GM19025 (cell line): ENCODE data around the gene GLRA3.
A peak's percentile ranks its signal among the peaks of the same experiment; 100 is the strongest.
"Not testable (repeated sequence)": the region's sequence is repeated elsewhere in the genome, so short reads cannot be mapped to it uniquely, and the experiment has no call there.

Experiments used
- ATAC-seq: cut with Tn5 transposase; IDR thresholded peaks from one replicate; pipeline ENCODE4 v1.9.1; 2021; ENCODE audit warnings: mild to moderate bottlenecking, low read depth, moderate library complexity; ENCODE audit not compliant: unreplicated experiment

Gene GLRA3

DNA sequence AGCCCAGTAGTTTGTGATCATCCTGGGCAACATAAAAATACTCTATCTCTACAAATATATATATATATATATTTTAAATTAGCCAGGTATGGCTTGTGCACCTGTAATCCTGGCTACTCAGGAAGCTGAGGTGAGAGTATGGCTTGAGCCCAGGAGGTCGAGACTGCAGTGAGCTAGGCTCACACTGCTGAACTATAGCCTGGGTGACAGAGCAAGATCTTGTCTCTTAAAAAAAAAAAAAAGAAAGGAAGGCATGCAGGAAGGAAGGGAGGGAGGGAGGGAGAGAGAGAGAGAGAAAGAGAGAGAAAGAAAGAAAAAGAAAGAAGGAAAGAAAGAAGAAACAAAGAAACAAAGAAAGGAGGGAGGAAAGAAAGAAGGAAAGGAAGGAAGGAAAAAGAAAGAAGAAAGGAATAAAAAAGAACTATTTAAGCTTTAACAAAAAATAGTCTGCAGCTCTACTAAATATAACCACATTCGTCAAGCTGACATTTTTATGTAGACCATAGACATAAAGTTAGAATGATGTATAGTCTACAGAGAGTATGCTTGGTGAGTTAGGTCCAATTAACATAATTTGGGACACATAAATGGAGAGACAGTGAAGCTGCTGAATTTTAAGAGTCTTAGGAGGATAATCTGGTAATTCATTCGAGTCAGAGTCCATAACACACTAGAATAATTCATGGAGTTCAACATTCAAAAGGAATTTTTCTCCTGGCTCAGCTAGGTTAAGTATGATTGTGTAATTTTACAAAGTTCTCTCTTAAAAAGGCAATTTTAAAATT, 111.9 kb downstream of the GLRA3 start:
- no peak for ATAC-seq

DNA sequence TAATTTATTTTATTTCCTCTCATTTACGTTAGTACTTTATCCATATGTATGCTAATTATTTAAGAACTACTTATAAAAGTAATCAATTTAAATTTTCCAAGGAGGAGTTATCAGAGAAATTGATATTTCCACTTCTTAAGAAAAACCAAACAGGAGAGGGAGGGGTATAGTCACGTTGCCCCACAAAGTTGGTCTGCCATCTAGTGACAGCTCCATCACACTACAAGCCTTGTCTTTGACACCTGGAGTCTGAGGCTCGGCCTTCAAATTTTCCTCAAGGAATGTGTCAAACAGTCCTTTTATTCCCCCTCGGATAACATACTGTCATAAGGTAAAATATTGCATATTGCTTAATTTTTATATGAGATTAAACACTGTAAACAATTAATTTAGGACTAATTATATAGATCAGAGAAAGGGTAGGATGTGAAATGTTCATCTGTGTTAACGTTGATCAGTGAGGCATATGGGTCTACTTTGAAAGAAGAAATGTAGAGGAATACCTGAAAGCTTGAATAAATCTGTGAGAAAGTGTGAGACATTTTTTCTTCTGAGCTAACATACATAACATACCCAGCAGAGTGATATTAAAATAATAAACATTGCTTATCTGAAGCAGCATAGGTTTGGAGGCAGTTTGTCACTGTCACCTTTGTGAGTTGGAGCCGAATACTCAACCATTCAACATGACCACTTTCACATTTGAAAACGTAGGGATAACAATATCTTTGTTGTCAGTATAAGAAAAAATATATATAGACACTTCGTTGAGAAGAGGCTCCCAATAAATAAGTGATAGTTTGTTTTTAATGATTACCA, 114.4 kb downstream of the GLRA3 start:
- peak; percentile 85 for ATAC-seq

DNA sequence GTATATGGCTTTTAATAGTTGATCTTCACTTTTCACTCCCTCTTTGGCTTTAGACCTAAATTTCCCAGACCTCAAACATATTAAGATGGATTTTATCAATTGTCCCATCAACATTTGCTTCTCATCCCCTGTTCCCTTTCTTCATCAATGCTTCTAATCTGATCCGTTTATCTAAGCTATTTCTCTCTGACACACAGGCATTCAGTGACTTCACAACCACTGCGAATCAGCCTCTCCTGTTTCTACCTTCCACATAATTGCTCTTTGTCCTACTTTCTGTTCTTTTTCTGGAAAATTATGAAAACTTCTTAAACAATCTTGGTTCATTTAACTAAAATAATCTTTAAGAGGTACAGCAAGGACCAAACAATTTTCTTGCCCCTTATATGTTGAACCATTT, 115.2 kb downstream of the GLRA3 start:
- no peak for ATAC-seq

DNA sequence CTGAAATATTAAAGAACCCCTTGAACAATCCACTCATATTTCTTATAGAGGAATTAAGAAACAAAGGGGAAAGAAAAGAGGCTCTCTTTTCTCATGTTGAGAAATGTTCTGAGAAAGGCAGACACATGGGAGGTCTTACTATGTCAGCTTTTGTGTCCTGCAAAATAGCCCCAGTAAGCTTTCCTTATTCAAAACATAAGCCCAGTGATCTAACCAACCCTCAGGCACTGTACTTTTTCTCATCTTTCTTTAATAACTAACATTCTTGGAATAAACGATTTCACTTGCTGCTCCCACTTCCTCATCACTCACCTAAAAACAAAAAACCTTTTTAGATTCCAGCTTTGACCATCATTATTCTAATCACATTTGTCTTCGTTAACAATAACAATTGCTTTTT, 115.9 kb downstream of the GLRA3 start:
- ATAC-seq, result no peak

DNA sequence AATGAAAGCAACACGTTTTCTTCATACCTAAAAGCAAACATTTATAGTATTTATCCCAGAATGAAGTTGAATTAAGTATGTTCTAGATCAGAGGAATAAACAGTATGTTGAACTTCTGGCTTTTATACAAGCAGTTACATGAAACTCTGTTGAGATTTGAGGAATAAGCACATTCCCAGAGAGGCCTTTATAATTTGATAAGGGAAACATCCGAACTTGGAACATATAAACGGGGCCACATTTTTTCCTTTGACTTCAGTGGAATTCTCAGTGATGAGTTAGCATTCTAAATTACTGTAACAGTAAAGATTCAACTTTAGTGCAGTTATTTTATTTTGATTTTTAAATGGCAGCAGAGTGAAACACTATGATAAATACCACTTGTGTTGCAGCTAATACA, 119.5 kb downstream of the GLRA3 start:
- ATAC-seq, result no peak

DNA sequence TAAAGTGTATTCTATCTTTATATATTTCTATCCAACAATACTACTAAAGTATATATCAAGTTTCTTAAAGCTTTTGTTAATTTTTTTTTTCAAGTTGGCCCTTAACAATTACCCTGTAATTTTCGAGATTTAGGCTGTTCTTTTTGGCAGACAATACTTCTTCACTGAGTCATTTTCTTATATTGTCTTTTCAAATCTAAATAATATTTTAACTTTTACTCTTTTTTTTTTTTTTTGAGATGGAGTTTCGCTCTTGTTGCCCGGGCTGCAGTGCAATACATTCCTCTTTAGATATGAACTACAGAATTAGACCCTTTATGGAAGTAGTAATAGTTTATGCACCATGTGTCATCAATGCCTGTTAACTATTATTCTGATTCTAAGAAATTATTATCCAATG, 120.7 kb downstream of the GLRA3 start:
- ATAC-seq, result no peak

DNA sequence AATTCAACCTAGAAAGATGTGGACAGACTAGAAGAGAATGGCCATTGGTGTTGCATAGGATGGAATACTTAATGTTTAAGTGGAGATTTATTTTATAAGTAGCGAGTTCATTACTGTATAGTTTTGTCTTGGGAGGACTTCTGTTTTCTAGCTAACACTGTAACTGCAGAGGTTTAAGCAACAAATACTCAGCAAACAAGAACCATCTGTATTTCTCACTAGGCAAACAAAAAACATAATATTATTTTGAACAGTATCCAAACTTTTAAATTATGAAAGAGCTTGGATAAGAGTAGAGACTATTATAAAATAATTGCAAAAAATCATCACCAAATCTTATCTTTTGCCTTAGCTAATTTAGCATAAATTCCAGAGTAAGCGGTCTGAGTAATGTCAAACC, 121.1 kb downstream of the GLRA3 start:
- ATAC-seq, result no peak

DNA sequence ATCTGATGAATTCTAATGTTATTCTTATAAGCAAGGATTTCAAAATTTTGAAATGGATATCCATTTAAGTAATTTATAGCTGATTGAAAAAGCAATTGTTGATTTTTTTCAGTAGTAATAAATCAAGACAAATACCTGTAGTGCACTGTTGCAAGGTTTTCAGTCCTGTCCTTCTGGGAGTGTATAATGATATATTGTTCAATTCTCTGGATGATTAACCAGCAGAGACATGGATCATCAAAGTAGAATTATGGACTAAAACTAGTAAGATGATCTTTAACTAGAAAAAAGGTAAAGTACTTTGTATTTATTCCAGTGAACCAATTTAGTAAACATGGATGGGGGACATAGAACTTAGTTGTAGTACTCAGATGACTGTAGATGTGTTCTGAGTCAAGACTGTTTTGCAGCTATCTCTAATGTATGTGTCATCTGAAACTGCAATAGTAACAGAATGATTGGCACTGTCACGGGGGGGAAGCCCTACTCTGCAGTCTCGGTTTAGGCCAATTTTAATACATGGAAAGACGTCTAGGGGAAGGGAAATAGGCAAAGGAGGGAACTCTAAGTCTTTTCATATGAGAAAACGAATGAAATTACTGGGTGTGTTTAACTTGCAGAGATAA, 121.9 kb downstream of the GLRA3 start:
- ATAC-seq, result peak; percentile 94

DNA sequence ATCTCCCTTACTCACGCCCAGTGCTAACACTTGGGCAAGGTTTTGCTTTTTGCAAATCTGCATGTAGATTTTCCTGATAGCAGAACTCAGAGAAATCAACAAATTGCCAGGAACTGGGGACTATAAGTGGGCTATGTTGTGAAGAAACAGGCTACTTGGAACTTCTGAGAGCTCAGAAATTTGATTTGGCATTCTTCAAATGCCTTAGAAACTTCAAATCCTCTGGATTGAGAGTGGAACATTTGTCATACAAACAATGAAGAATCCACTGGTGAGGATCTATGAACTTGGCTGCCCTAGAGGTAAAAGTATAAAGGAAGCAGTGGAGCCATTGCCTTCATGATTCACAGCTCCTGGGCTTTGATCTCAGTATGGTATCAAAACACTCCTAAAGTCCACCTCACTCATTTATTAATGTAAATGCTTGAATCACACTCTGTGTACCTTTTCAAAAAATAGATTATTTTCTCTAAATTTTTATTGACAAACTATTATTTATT, 126.0 kb downstream of the GLRA3 start:
- no peak for ATAC-seq

DNA sequence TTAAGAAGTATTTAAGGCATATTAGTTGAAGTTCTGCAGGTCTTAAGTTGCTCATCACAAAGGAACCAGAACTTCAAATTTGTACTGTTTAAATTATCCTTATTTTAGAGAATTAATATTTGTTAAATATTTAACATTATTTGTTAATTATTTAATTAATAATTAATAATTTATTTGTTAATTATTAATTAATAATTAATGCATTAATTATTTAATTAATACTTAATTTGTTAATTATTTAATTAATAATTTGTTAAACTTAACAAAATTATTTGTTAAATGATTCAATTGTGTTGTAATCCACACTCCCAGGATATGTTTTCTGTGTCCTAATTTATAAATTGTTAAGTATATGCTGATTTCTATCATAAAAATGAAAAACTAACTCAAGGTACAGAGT, 129.4 kb downstream of the GLRA3 start:
- no peak for ATAC-seq

DNA sequence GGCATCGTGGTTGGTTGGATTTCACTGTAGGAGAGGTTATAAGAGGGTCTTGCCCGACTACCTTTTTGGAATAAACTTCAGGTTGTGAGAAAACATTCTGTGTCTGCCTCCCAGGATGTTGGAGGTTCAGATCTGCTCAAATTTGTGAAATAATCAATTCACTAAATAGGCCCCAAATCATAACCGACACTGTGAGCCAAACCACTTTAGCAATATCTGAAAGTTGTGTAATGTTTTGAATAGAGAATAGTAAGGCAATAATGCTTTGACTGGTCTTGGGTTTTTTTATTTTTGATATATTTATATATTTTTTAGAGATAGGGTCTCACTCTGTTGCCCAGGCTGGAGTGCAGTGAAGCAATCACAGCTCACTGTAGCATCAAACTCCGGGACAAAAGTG, 131.2 kb downstream of the GLRA3 start:
- ATAC-seq, result no peak

DNA sequence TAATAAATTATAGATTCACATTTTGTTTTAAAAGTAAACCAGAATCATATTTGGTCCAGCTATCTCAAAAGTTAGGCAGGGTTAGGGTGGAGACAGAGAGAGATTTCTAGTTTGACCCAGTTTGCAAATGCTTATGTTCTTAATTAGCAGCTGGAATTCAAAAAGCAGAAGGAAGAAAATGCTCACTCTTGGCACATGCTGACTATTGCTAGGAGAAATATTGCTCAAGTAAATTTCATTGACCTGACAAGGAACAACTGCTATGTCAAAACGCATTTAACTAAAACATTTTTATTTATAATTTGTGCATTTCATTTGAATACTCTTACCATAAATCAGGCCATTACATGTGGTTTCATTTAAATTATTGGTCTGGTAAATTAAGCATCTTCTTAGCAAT, 131.8 kb downstream of the GLRA3 start:
- ATAC-seq, result no peak

DNA sequence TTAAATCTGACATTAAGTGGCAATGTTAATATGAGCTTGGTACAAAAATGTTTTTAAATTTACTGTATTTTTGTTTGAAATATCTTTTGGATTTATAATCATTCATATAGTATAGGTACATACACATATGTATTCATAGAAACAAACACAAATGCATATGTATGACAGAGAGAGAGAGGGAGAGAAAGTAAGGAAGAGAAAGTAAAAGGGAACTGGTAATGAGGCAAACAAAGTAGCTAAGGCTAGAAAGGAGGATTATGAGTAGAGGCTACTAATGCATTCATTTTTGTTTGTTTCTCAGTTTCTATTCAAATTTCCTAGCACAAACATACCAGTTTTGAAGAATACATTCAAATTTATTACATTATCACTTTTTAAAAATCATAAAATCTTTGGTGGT, 132.4 kb downstream of the GLRA3 start:
- ATAC-seq, result no peak

DNA sequence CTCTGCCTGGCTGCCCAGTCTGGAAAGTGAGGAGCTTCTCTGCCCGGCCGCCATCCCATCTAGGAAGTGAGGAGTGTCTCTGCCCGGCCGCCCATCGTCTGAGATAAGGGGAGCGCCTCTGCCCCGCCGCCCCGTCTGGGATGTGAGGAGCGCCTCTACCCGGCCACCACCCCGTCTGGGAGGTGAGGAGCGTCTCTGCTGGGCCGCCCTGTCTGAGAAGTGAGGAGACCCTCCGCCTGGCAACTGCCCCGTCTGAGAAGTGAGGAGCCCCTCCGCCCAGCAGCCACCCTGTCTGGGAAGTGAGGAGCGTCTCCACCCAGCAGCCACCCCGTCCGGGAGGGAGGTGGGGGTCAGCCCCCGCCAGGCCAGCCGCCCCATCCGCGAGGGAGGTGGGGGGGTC, 137.2 kb downstream of the GLRA3 start:
- not testable (repeated sequence) for ATAC-seq

DNA sequence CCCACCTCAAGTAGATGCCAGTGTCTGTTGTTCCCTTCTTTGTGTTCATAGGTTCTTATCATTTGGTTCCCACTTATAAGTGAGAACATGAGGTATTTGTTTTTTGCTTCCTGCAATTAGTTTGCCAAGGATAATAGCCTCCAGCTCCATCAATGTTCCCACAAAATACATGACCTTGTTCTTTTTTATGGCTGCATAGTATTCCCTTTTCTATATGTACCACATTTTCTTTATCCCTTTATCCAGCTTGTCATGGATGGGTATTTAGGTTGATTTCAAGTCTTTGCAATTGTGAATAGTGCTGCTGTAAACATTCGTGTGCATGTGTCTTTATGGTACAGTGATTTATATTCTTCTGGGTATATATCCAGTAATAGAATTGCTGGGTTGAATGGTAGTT, 138.4 kb downstream of the GLRA3 start:
- ATAC-seq, result no peak

DNA sequence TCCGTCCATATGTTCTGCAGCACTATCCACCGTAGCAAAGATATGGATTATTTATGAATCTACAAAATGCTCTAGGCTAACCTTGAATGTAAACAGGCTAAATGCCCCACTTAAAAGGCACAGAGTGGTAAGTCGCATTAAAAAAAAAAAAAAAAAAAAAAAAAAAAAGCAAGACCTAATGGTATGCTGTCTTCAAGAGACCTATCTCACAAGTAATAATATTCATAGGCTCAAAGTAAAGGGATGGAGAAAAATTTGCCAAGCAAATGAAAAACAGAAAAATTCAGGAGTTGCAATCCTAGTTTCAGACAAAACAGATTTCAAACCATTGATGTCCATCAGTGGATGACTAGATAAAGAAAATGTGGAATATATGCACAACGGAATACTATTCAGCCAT, 139.4 kb downstream of the GLRA3 start:
- no peak for ATAC-seq

DNA sequence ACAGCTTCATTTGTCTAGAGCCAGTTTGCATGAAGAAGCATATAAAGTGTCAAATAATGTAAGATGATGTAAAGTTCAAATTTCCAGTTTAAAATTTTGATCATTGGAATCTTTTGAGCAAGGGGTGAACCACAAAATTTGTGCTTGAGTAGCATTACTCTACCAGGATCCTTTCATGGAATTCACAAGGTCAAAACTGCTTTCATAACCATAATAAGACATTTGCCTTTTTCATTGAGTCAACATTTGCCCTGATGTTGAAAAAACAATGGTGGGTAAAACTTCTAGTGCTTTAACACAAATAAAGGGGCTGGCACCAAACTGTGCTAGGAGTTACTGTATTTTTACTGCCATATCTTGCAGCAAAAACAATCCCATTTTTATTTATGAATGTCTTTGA, 142.2 kb downstream of the GLRA3 start:
- ATAC-seq, result no peak

DNA sequence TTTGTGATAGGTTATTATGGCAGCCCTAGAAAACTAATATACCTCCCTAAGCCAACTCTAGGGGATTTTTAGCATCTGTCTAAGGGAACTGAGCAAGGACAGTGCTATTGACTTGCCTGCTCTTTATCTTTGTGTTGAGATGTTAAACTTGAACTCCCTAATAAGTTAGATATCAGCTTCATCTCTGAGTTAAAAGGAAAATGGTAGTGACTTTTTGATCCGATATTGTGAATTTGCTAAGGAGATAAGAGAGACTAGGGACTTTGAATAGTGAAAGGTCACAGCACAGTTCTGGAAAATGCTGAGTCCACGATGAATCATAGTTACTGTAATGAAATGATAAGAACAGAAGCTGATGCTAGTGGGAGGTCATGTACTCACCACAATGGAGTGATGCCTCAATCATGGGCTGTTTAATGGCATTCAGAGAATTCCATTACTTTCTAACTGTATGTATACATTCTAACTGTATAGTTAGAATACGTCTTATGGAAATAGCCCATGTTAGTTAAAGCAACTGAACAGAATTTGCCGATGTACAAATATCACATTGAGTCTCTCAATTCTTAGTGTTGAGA, 147.2 kb downstream of the GLRA3 start:
- ATAC-seq, result no peak

DNA sequence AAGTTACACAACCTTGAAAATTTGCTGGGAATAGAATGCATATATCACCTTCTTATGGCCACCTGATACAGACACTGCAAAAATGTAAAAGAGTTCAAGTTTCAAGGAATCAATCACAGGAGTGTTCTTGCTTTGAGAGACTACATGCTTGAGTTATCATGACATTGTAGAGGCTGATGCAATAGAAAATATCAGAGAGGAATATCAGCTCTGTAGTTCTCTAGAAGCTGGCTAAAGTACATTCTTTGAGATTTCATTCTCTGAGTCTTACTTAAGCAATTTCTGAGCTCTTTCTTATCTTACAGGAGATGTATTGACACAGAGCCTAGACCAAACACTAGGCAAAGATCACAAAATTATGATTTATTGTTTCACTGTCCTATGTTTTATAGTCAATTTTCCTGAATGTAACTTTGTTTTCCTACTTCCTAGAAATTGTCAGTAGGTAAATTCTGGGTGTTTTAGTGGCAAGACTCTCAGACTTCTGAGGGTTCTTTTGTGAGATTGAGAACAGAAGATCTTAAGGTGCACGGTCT, 154.7 kb downstream of the GLRA3 start:
- ATAC-seq, result no peak

DNA sequence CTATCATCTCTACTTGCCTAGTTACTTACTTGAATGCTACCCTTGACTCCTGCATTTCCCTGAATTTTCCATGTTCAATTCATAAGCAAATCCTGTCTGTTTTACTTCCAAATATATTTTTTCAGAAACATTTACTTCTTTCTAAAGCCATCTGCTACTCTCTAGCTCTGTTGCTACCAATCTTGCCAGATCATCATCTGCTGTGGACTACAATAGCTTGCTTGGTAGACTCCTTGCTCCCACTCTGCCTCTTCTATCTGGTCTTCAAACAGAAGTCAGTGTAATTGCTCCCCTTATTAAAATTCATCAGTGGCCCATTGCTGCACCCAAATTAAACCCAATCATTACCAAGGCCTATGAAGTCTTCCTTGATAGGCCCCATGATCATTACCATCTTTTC, 155.2 kb downstream of the GLRA3 start:
- ATAC-seq, result no peak

DNA sequence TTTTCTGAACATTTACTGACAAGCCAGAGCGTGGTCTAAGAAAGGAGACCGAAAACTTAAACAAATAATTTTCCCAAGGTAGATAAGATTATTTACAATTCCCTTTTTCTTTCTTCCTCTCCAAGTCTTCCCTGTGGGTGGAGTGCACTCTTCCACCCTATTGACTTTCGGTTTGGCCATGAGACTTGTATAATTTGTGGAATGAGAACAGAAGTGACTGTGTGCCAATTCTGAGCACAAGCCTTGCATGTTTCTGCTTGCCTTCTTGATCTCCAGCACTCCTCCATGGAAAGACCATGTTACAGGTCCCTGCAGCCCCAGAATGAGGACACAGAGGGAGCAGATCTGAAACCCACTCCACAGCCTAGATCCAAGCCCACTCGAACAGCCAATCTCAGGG, 156.8 kb downstream of the GLRA3 start:
- ATAC-seq, result no peak
